Ramos (cell line): ENCODE measurements around the gene TXK.

Source experiments
- in situ Hi-C: fragments of 300-500 bp; cut with MboI; formaldehyde crosslinking; loops from one replicate; pipeline ENCODE4 v1.14.3; 2022; ENCODE audit warnings: low sequenced_read_pairs; ENCODE audit not compliant: unreplicated experiment

The TXK gene

GRCh38 chr4:48138936-48139335, 4.9 kb upstream of the TXK start:
- in situ Hi-C loops, result loop anchor here (10.0 kb wide), 1 partner anchor 136 kb away; no protein-coding TSS in a partner anchor

GRCh38 chr4:48138511-48138910, 4.5 kb upstream of the TXK start:
- in situ Hi-C loops, result loop anchor here (10.0 kb wide), 1 partner anchor 136 kb away; no protein-coding TSS in a partner anchor

- in situ Hi-C loops, result loop anchor here (10.0 kb wide), 1 partner anchor 137 kb away; no protein-coding TSS in a partner anchor
These were observed 3.8 kb upstream of the TXK start for GRCh38 chr4:48137846-48138245.

GRCh38 chr4:48133669-48134068, 381 bp downstream of the TXK start:
- in situ Hi-C loops, result loop anchor here (10.0 kb wide), 1 partner anchor 141 kb away; no protein-coding TSS in a partner anchor

- in situ Hi-C loops, result loop anchor here (10.0 kb wide), 1 partner anchor 143 kb away; no protein-coding TSS in a partner anchor
These were observed 2.3 kb downstream of the TXK start for GRCh38 chr4:48131736-48132135.

GRCh38 chr4:48130100-48130499, 4.0 kb downstream of the TXK start:
- in situ Hi-C loops, result loop anchor here (10.0 kb wide), 1 partner anchor 145 kb away; no protein-coding TSS in a partner anchor

- in situ Hi-C loops, result loop anchor here (10.0 kb wide), 1 partner anchor 145 kb away; no protein-coding TSS in a partner anchor
These were observed 4.6 kb downstream of the TXK start for GRCh38 chr4:48129307-48130014.

GRCh38 chr4:48127682-48128404, 6.2 kb downstream of the TXK start:
- in situ Hi-C loops, result no loop called here

- in situ Hi-C loops, result no loop called here
These were observed 6.8 kb downstream of the TXK start for GRCh38 chr4:48127231-48127630.

- in situ Hi-C loops, result no loop called here
These were observed 7.4 kb downstream of the TXK start for GRCh38 chr4:48126621-48127020.

GRCh38 chr4:48124870-48125269, 9.2 kb downstream of the TXK start:
- in situ Hi-C loops, result loop anchor here (25.0 kb wide), 1 partner anchor 837 kb away; no protein-coding TSS in a partner anchor

GRCh38 chr4:48122756-48123155, 11.3 kb downstream of the TXK start:
- in situ Hi-C loops, result loop anchor here (25.0 kb wide), 1 partner anchor 840 kb away; no protein-coding TSS in a partner anchor

GRCh38 chr4:48121180-48121579, 12.9 kb downstream of the TXK start:
- in situ Hi-C loops, result loop anchor here (25.0 kb wide), 1 partner anchor 841 kb away; no protein-coding TSS in a partner anchor

GRCh38 chr4:48120132-48120531, 13.9 kb downstream of the TXK start:
- in situ Hi-C loops, result loop anchor here (25.0 kb wide), 1 partner anchor 842 kb away; no protein-coding TSS in a partner anchor

- in situ Hi-C loops, result loop anchor here (25.0 kb wide), 1 partner anchor 843 kb away; no protein-coding TSS in a partner anchor
These were observed 14.4 kb downstream of the TXK start for GRCh38 chr4:48119646-48120045.

GRCh38 chr4:48118081-48118480, 16.0 kb downstream of the TXK start:
- in situ Hi-C loops, result loop anchor here (25.0 kb wide), 1 partner anchor 844 kb away; no protein-coding TSS in a partner anchor

- in situ Hi-C loops, result loop anchor here (25.0 kb wide), 1 partner anchor 846 kb away; no protein-coding TSS in a partner anchor
These were observed 17.5 kb downstream of the TXK start for GRCh38 chr4:48116582-48116981.

GRCh38 chr4:48114412-48114811, 19.6 kb downstream of the TXK start:
- in situ Hi-C loops, result loop anchor here (25.0 kb wide), 1 partner anchor 848 kb away; no protein-coding TSS in a partner anchor

- in situ Hi-C loops, result loop anchor here (25.0 kb wide), 1 partner anchor 850 kb away; no protein-coding TSS in a partner anchor
These were observed 21.9 kb downstream of the TXK start for GRCh38 chr4:48112017-48112667.

- in situ Hi-C loops, result loop anchor here (25.0 kb wide), 1 partner anchor 852 kb away; no protein-coding TSS in a partner anchor
These were observed 23.5 kb downstream of the TXK start for GRCh38 chr4:48110452-48110978.
